Esophagus (tissue), 2 donors: ENCODE results near the gene STK11IP. TPM values are rescaled to one million over a fixed set of nuclear protein-coding genes. Genes with fewer than 3 reads are reported as not detected.
"Not testable (repeated sequence)": the region's sequence is repeated elsewhere in the genome, so short reads cannot be mapped to it uniquely, and the experiment has no call there.

Experiments used
- H3K27ac ChIP-seq, 2 donors: one replicate each; pipeline ENCODE4 v1.5.1; 2013; ENCODE audit warnings: low read depth in 2 of 2, mild to moderate bottlenecking in 2 of 2, inconsistent platforms in 1 of 2, low read length in 1 of 2, moderate library complexity in 1 of 2
- H3K27me3 ChIP-seq, 2 donors: one replicate each; pipeline ENCODE4 v1.6.1; 2013; ENCODE audit warnings: low read length in 2 of 2, control low read depth in 1 of 2, mild to moderate bottlenecking in 1 of 2; ENCODE audit not compliant: insufficient read depth in 2 of 2, control insufficient read depth in 1 of 2
- H3K36me3 ChIP-seq, 2 donors: one replicate each; pipeline ENCODE4 v1.6.1; 2013; ENCODE audit warnings: low read length in 1 of 2; ENCODE audit not compliant: control insufficient read depth in 2 of 2, insufficient read depth in 2 of 2
- H3K4me1 ChIP-seq, 2 donors: one replicate each; pipeline ENCODE4 v1.6.1; 2013; ENCODE audit warnings: low read length in 1 of 2; ENCODE audit not compliant: control insufficient read depth in 2 of 2, insufficient read depth in 2 of 2
- H3K4me3 ChIP-seq, 2 donors: one replicate each; pipeline ENCODE4 v1.5.1; 2013; ENCODE audit warnings: low read length in 2 of 2, mild to moderate bottlenecking in 2 of 2, low read depth in 1 of 2, moderate library complexity in 1 of 2
- H3K9me3 ChIP-seq, 2 donors: one replicate each; pipeline ENCODE4 v1.6.1; 2013; ENCODE audit warnings: mild to moderate bottlenecking in 2 of 2, low read depth in 1 of 2, low read length in 1 of 2, moderate library complexity in 1 of 2; ENCODE audit not compliant: control insufficient read depth in 2 of 2, insufficient read depth in 1 of 2
- WGBS, 2 donors: extraction: QIAGEN DNeasy Blood & Tissue Kit; methylation state at CpG; one replicate each; pipeline ENCODE4 v1.1.7; 2013; 5-methylcytosine and 5-hydroxymethylcytosine counted together
- polyA plus RNA-seq, 2 donors: library from polyadenylated mRNA; stranded (reverse); fragments of 200-250 nt; gene quantifications; one replicate each; pipeline ENCODE4 v1.2.3, GENCODE V29; 2013
- donor health status: healthy with polysubstance abuse.
- donor health status: Bipolar disorder and iron deficiency.

STK11IP gene
- polyA plus RNA-seq, 2 donors, result 17.0 to 25.5 TPM

DNA sequence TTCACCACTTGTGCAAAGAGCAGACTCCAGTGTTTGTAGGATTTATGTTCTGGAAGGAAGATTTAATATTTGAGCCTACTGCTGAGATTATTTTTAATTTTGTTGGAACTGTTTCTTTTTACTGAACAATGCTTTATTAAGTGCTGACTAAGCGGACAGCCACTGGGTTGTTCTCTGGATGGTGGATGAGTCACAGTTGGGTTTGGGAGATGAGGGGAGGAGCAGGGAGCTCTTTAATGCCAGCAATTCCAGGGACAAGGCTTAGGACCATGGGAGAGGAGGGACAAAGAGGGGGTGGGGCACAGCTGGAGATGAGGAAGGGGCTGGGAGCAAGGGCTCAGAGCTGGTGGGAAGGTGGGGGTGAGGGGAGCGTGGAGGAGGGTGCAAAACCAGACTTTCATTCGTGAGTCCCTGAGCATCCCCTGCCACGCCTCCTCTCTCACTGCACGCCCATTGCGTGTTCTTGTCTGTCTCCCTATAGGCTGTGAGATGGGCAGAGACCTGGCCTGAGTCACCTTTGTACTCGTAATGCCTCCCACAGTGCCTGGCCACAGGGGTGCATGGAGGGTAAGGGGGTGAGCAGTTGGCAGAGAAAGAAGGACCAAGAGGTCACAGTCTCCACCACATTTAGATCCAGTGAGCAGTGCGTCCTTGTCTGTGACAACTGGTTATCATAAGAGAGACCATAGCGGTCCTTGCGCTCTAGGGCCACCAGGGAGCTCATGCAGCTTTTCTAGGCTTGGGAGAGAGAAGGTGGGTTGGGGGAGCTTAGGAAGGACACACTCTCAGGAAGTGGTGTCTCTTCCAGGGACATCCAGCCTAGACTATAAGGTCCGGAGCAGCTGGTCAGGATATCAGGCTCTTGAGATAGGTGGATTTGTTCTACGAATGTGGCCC is 48.2 kb downstream of the STK11IP start:
- Histone ChIP-seq H3K4me3 (no peak overlapping the region), H3K9me3 (no peaks in the 10 kb centered on the region), H3K27ac (no peak overlapping the region), H3K27me3 (no peaks in the 10 kb centered on the region), H3K36me3 (no peaks in the 10 kb centered on the region), H3K4me1 (peaks cover 2 to 5% of the 10 kb centered on the region in 2 donors)
- WGBS, 2 donors, result 67 to 68% methylated on average over 12 of the region's 12 CpGs

DNA sequence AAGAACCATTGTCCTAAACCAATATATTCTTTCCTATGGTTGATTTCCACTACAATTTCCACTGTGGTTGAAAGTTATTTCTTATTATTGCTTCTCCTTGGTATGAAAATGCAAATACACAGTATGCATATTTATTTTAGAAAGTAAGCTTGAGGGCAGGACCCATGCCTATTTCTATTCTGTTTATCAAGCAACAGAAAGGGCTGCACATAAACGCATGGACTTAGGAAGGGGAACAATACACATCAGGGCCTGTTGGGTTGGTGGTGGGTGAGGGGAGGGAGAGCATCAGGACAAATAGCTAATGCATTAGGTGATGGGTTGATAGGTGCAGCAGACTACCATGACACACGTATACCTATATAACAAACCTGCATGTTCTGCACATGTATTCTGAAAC is 50.5 kb downstream of the STK11IP start:
- Histone ChIP-seq H3K36me3 (no peaks in the 10 kb centered on the region), H3K27me3 (peaks cover 0 to 4% of the 10 kb centered on the region in 2 donors), H3K27ac (no peak overlapping the region), H3K4me3 (no peak overlapping the region), H3K9me3 (no peaks in the 10 kb centered on the region), H3K4me1 (peaks cover 2 to 5% of the 10 kb centered on the region in 2 donors)
- 83 to 88% methylated on average over 2 of the region's 2 CpGs for WGBS, 2 donors

DNA sequence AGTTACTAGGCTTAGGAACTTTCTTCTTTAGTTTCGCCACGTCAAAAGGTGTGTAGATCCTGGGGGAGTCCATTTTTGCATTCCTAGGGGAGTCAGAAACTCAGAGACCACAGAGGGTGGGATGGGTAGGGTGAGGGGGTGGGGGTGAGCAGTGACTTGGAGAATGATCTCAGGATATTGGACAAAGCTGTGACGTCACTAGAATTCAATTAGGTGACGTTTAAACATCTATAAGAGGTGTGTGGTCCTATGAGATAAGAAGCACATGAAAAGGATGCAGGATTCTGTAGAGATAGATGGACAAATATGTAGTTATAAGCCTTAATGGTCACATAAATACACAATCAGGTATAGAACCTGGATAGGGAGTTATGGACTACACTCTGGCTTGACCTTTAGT is 51.3 kb downstream of the STK11IP start:
- Histone ChIP-seq H3K9me3 (no peaks in the 10 kb centered on the region), H3K4me1 (peaks cover 2 to 5% of the 10 kb centered on the region in 2 donors), H3K27ac (no peak overlapping the region), H3K27me3 (peaks cover 0 to 4% of the 10 kb centered on the region in 2 donors), H3K4me3 (no peak overlapping the region), H3K36me3 (no peaks in the 10 kb centered on the region)
- 73 to 82% methylated on average over 4 of the region's 4 CpGs for WGBS, 2 donors

DNA sequence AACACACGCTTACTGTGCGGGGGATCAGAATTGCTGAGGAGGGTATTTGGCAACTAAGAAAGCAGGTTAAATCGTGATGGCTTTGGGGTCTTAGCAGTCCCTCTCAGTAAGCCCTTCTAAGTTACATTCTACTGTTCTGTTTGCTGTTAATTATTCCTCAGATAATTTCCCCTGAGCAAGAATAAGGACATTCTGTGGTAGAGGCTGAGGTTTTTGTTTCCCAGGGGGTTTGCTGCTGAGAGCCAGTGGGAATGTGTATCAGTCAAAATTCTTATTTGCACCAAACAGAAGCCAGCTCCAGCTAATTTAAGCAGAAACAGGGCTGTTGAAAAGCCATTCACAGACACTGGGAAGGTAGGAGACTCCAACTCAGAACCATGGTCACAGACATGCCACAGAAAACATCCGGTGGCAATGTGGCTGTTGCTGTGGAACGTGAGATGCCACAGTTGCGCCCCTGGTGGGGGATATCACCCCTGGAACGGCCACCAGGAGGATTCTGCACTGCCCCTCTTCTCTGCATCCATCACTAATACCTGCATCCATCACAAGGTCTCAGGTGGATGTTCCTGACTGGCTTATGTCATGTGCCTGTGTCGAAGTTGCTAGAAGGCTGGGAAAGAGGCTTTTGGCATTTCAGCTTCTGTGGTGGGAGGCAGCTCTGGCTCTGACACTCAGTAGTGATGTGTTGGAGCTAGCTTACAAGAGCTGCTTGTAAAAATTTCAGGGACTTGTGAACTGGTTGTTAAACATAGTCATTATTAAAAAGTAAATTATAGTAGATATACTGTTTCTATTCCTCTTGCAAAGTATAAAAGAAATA is 53.0 kb downstream of the STK11IP start:
- Histone ChIP-seq H3K9me3 (no peaks in the 10 kb centered on the region), H3K27me3 (peaks cover 0 to 4% of the 10 kb centered on the region in 2 donors), H3K4me3 (no peak overlapping the region), H3K4me1 (peaks cover 2 to 5% of the 10 kb centered on the region in 2 donors), H3K27ac (no peak overlapping the region), H3K36me3 (no peaks in the 10 kb centered on the region)
- 55 to 68% methylated on average over 8 of the region's 8 CpGs for WGBS, 2 donors

DNA sequence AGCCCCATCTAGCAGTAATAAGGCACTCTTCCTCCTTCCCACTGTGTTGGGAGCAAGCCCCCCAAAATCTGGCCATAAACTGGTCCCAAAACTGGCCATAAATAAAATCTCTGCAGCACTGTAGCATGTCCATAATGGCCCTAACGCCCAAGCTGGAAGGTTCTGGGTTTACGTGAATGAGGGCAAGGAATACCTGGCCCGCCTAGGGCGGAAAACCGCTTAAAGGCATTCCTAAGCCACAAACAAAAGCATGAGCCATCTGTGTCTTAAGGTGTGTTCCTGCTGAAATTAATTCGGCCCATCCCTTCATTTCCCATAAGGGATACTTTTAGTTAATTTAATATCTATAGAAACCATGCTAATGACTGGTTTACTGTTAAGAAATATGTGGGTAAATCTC is 54.0 kb downstream of the STK11IP start:
- H3K9me3 ChIP-seq, H3K36me3 ChIP-seq, H3K4me1 ChIP-seq, H3K27ac ChIP-seq, H3K27me3 ChIP-seq, H3K4me3 ChIP-seq: not testable (repeated sequence)
- WGBS, 2 donors, result 67 to 70% methylated on average over 6 of the region's 6 CpGs

DNA sequence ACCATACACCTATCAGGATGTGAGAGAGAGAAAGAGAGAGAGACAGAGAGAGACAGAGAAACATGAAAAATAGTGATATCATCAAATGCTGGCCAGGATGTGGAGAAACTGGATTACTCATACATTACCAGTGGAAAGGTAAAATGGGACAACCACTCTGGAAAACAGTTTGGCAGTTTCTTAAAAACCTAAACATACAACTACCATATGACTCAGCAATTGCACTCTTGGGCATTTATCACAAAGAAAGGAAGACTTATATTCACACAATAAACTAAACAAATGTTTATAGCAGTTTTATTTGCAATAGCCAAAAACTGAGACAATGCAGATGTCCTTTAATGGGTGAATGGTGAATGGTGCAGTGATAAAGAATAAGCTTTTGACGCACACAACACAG is 58.9 kb downstream of the STK11IP start:
- WGBS, 2 donors, result 73 to 80% methylated on average over 1 of the region's 1 CpG
- Histone ChIP-seq H3K36me3 (no peaks in the 10 kb centered on the region), H3K9me3 (peaks cover 0 to 11% of the 10 kb centered on the region in 2 donors)

DNA sequence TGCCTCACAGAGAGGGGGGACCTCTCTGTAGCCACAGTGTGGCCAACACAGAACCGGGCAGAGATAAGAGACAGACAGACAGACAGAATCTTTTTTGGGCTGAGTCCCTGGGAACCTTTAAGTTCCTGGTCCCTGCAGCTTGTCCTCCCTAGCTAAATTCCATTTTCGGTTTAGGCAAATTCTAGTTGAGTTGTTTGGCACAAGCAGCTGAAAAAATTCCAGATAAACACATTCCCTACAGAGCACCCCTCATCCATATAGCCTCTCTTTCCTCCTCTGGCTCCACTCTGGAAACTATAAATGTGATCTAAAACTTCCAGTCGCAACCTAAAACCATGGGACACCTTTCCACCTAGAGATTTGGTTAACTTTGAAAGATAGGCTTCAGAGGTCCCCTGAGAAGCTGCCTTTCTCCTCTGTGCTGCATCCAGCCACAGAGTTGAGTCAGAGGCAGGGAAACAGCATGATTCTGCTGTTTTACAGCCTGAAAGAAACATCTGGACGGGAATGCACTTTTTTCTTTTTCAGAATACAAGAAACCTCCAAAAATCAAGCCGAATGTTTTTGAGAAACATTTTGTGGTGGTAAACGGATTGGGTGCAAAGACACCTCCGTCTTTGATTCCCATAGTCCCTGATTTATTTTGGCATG is 60.7 kb downstream of the STK11IP start:
- H3K4me1 ChIP-seq, result no peaks in the 10 kb centered on the region
- peaks cover 0 to 11% of the 10 kb centered on the region in 2 donors for H3K9me3 ChIP-seq
- 69 to 74% methylated on average over 7 of the region's 7 CpGs for WGBS, 2 donors
- no peak overlapping the region for H3K27ac ChIP-seq
- H3K36me3 ChIP-seq, result no peaks in the 10 kb centered on the region
- no peak overlapping the region for H3K4me3 ChIP-seq
- no peaks in the 10 kb centered on the region for H3K27me3 ChIP-seq

More for the DNA sequence above, 58.9 kb downstream of the STK11IP start:
- Histone ChIP-seq H3K27ac (no peak overlapping the region), H3K27me3 (no peaks in the 10 kb centered on the region), H3K4me1 (no peaks in the 10 kb centered on the region), H3K4me3 (no peak overlapping the region)

DNA sequence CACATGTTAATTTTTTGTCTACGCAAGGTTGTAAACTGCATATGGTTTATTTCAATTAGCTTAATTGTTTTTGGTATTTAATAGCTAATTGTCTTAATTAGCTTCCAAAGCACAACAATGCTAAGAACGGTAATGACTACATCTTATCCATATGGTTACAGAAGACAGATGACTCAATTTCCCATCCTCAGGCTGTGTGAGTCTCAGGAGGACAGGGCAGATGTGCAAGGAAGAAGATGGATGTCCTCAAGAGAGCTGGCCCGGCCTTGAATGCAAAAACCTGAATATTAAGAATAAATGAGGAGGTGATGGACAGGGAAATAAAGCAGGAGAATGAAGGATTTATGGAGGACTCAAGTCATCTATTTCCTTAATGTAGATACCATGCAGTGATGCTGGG is 61.2 kb downstream of the STK11IP start:
- H3K4me3 ChIP-seq, result no peak overlapping the region
- no peaks in the 10 kb centered on the region for H3K36me3 ChIP-seq
- H3K27me3 ChIP-seq, result no peaks in the 10 kb centered on the region
- 83 to 84% methylated on average over 3 of the region's 3 CpGs for WGBS, 2 donors
- peaks cover 0 to 11% of the 10 kb centered on the region in 2 donors for H3K9me3 ChIP-seq
- H3K4me1 ChIP-seq, result no peaks in the 10 kb centered on the region
- H3K27ac ChIP-seq, result no peak overlapping the region

DNA sequence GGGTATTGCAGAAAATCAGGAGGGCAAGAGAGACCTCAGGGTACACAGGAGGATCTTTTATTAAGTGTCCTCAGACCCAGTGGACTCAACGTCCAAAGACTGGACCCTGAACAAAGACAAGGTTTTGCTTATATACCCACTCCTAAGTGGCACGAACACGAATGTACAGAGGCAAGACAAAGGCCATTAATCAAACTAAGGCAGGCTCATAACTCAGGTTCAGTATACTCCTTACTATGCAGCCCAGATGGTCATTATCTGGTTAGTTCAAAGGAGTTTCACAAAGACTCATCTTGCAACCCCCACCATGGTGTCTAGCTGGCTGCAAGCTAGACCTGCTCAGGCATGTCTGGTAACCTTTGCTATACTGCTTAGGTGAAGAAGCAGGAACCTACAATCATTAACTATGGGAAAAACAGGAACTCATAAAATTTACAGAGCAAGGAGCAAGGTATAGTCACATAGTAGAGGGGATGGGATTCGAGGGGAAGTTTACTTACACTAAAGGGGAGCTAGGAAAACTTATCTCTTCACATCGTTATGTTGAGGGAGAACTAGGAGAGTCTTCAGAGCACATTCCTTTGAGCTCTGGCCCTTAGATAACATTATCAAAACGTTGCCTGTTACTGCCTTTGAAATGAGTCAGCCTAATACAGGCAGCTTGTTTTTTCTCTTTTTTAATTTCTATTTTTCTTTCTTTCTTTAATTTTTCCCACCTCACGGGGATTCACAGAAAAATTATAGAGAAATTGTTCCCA is 63.7 kb downstream of the STK11IP start:
- 53 to 54% methylated on average over 7 of the region's 7 CpGs for WGBS, 2 donors
- Histone ChIP-seq H3K4me1 (no peaks in the 10 kb centered on the region), H3K27me3 (no peaks in the 10 kb centered on the region), H3K27ac (no peak overlapping the region), H3K4me3 (no peak overlapping the region), H3K9me3 (peaks cover 0 to 11% of the 10 kb centered on the region in 2 donors), H3K36me3 (no peaks in the 10 kb centered on the region)
